PFSK-1 (cell line): Measurements from ENCODE around the gene ZYX.

Source experiments
- FOXP2 ChIP-seq: optimal IDR thresholded peaks from 2 replicates; pipeline ENCODE3; 2011; ENCODE audit warnings: borderline replicate concordance, control low read depth, inconsistent platforms; ENCODE audit not compliant: insufficient read depth; ENCODE audit errors: extremely low read length, extremely low read depth
- POLR2AphosphoS5 ChIP-seq: IDR thresholded peaks from 2 replicates; pipeline ENCODE4 v1.6.1; 2012; ENCODE audit warnings: low read depth, mild to moderate bottlenecking, control low read depth, low read length, moderate library complexity
- REST ChIP-seq, 2 experiments: IDR thresholded peaks; 2 replicates each; pipeline versions ENCODE4 v1.6.1 to v1.8.0; 2011 to 2012; ENCODE audit warnings: low read depth in 2 of 2, low read length in 2 of 2, control low read depth in 1 of 2, inconsistent platforms in 1 of 2, mild to moderate bottlenecking in 1 of 2, moderate library complexity in 1 of 2; ENCODE audit not compliant: insufficient read depth in 1 of 2
- SIN3A ChIP-seq: IDR thresholded peaks from 2 replicates; pipeline ENCODE4 v1.6.1; 2012; ENCODE audit warnings: mild to moderate bottlenecking, low read length, moderate library complexity, borderline replicate concordance; ENCODE audit not compliant: insufficient read depth
- TAF1 ChIP-seq: IDR thresholded peaks from 2 replicates; pipeline ENCODE4 v1.6.1; 2012; ENCODE audit warnings: low read length, control low read depth, borderline replicate concordance; ENCODE audit not compliant: insufficient read depth

Gene ZYX

GRCh38 chr7:143372070-143372469 lies 9.1 kb upstream of the ZYX start:
- TF ChIP-seq FOXP2 (no peak), POLR2AphosphoS5 (no peak), TAF1 (no peak), SIN3A (no peak), REST (IDR thresholded peaks at IDR 0.05; ENCODE audit: insufficient read depth in 1 of 2, low read depth in 2 of 2, low read length in 2 of 2) (no peak)

- no peak for TF ChIP-seq TAF1
- no peak for TF ChIP-seq POLR2AphosphoS5
- no peak for TF ChIP-seq FOXP2
- no peak for TF ChIP-seq REST (IDR thresholded peaks at IDR 0.05; ENCODE audit: insufficient read depth in 1 of 2, low read depth in 2 of 2, low read length in 2 of 2)
- no peak for TF ChIP-seq SIN3A
These were observed 7.8 kb upstream of the ZYX start for GRCh38 chr7:143373255-143373794.

GRCh38 chr7:143374561-143374960 lies 6.6 kb upstream of the ZYX start:
- TF ChIP-seq FOXP2 (no peak), TAF1 (no peak), POLR2AphosphoS5 (no peak), REST (IDR thresholded peaks at IDR 0.05; ENCODE audit: insufficient read depth in 1 of 2, low read depth in 2 of 2, low read length in 2 of 2) (no peak), SIN3A (no peak)

DNA sequence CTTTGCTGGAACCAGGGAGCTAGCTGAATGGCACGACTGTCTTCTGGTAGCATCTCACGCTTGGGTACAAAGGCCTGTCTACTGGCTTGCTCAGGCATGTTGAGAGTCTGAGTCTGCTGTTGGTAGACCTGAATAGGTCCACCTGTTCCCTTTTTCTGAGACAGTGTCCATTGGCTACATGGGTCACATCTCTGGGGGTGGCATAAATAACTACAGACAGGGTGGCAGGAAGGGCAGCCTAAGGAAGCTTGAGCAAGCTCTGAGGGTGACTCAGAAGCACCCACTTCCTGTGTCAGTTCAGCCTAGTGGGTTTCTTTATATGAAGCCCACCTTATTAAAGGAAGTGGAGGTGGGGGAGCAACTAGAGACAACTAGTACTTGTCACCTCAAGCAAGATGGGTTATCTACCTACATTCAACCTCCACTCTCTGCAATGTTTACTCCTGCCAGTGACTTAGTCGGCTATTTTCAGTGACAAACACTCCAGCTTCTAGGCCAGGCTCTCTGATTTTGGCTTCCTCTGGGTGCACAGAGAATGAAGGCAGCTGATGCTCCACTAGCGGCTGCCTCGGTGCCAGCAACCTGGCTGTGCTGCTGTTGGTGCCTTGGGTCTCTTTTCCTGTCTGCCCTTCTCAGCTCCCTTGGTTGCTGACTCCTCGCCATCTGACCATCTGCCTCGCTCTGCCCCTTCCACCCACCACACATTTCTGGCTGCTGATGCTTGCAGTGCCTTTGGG lies 5.7 kb upstream of the ZYX start:
- no peak for TF ChIP-seq SIN3A
- TF ChIP-seq FOXP2 = no peak
- no peak for TF ChIP-seq POLR2AphosphoS5
- no peak for TF ChIP-seq TAF1

DNA sequence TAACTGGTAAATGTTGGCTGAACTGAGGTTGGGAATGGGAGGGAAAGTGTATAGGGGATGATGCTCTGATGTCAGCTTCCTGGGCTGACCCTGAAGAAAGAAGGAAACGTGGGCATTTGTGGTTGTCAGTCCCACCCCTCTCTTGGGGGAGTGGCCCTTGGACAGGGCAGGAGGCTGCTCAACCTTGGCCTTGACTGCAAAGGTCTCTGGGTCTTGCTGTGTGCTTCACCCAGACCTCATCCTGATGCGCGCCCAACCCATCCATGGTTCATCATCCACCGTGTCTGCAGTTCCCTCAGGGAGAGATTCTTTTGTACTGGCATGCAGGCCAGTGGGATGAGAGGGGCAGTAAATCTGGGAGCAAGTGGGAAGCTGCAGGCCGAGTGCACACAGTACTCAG lies 4.7 kb upstream of the ZYX start:
- TF ChIP-seq SIN3A = no peak

GRCh38 chr7:143379611-143380259 lies 1.4 kb upstream of the ZYX start:
- no peak for TF ChIP-seq TAF1
